Astrocyte (in vitro differentiated cells and primary cell): ENCODE results near the gene FAN1.

ENCODE experiments used
- CTCF ChIP-seq: IDR thresholded peaks from 2 replicates; pipeline ENCODE4 v1.5.1; 2011; ENCODE audit warnings: low read depth, mild to moderate bottlenecking, inconsistent platforms, low read length, moderate library complexity; ENCODE audit not compliant: insufficient read depth
- EZH2 ChIP-seq: IDR thresholded peaks from 2 replicates; pipeline ENCODE4 v1.6.1; 2012; ENCODE audit warnings: mild to moderate bottlenecking, low read length, inconsistent platforms; ENCODE audit not compliant: insufficient read depth

GRCh38 chr15:30930422-30930821 lies 26.7 kb downstream of the FAN1 start:
- no peak for TF ChIP-seq CTCF
- TF ChIP-seq EZH2 = no peak
